Measurements from ENCODE around the gene BRD4.
A peak's percentile ranks its signal among the peaks of the same experiment; 100 is the strongest.

Gene BRD4

GRCh38 chr19:15239337-15239949 lies 92.9 kb downstream of the BRD4 start:
- H3K27ac ChIP-seq = no peak overlapping the region
- no peaks in the 10 kb centered on the region for H3K27me3 ChIP-seq (replicated peaks)
- H3K4me3 ChIP-seq (ENCODE audit: low read depth, low read length) = no peak overlapping the region
- H3K36me3 ChIP-seq (replicated peaks) = peaks cover 75% of the 10 kb centered on the region
- in situ Hi-C loops (cut with HindIII; ENCODE audit: low pct_ligation_motif_present, low sequenced_read_pairs) = no loop called here
- DNase-seq = no peak
- TF ChIP-seq CTCF (IDR thresholded peaks at IDR 0.05; ENCODE audit: low read depth, low read length, missing control alignments) = no peak

- H3K36me3 ChIP-seq (replicated peaks) = peaks cover 71% of the 10 kb centered on the region
- no peak overlapping the region for H3K4me3 ChIP-seq (ENCODE audit: low read depth, low read length)
- no peak overlapping the region for H3K27ac ChIP-seq
- in situ Hi-C loops (cut with HindIII; ENCODE audit: low pct_ligation_motif_present, low sequenced_read_pairs) = no loop called here
- no peak for DNase-seq
- peak; percentile 26 for TF ChIP-seq CTCF (IDR thresholded peaks at IDR 0.05; ENCODE audit: low read depth, low read length, missing control alignments)
- H3K27me3 ChIP-seq (replicated peaks) = no peaks in the 10 kb centered on the region
These were observed 93.6 kb downstream of the BRD4 start for GRCh38 chr19:15238639-15239155.

- H3K27me3 ChIP-seq (replicated peaks) = no peaks in the 10 kb centered on the region
- H3K36me3 ChIP-seq (replicated peaks) = peaks cover 66% of the 10 kb centered on the region
- DNase-seq = no peak
- TF ChIP-seq CTCF (IDR thresholded peaks at IDR 0.05; ENCODE audit: low read depth, low read length, missing control alignments) = no peak
- no peak overlapping the region for H3K27ac ChIP-seq
- H3K4me3 ChIP-seq (ENCODE audit: low read depth, low read length) = no peak overlapping the region
- in situ Hi-C loops (cut with HindIII; ENCODE audit: low pct_ligation_motif_present, low sequenced_read_pairs) = no loop called here
These were observed 94.3 kb downstream of the BRD4 start for GRCh38 chr19:15237759-15238638.

GRCh38 chr19:15236886-15237285 lies 95.5 kb downstream of the BRD4 start:
- no peak overlapping the region for H3K27ac ChIP-seq
- no peak for DNase-seq
- H3K4me3 ChIP-seq (ENCODE audit: low read depth, low read length) = no peak overlapping the region
- TF ChIP-seq CTCF (IDR thresholded peaks at IDR 0.05; ENCODE audit: low read depth, low read length, missing control alignments) = no peak
- in situ Hi-C loops (cut with HindIII; ENCODE audit: low pct_ligation_motif_present, low sequenced_read_pairs) = no loop called here
- H3K36me3 ChIP-seq (replicated peaks) = peaks cover 57% of the 10 kb centered on the region
- no peaks in the 10 kb centered on the region for H3K27me3 ChIP-seq (replicated peaks)

GRCh38 chr19:15235781-15236180 lies 96.6 kb downstream of the BRD4 start:
- no peak for TF ChIP-seq CTCF (IDR thresholded peaks at IDR 0.05; ENCODE audit: low read depth, low read length, missing control alignments)
- in situ Hi-C loops (cut with HindIII; ENCODE audit: low pct_ligation_motif_present, low sequenced_read_pairs) = no loop called here
- Histone ChIP-seq H3K27ac (no peak overlapping the region), H3K4me3 (ENCODE audit: low read depth, low read length) (no peak overlapping the region), H3K36me3 (replicated peaks) (peaks cover 48% of the 10 kb centered on the region), H3K27me3 (replicated peaks) (no peaks in the 10 kb centered on the region)
- no peak for DNase-seq

All from brain microvascular endothelial cell (primary cell).